GM23338 (cell line): Measurements from ENCODE around the gene ZC3H12C. TPM values are rescaled to one million over a fixed set of nuclear protein-coding genes. Genes with fewer than 3 reads are reported as not detected.

Source experiments
- ATAC-seq: fragments of 200-7000 bp; cut with Tn5 transposase; 3 replicates; pipeline ENCODE4 v1.9.1; 2020
- DNase-seq: peaks from one replicate; pipeline ENCODE4 v3.0.0-alpha.2; 2015; ENCODE audit warnings: low spot score
- H2AFZ ChIP-seq: fragments of 200-600 bp; sonication (generic); 2 replicates; pipeline ENCODE4 v1.8.0; 2016; ENCODE audit warnings: antibody characterized with exemption, mild to moderate bottlenecking, moderate library complexity
- H3F3A ChIP-seq: fragments of 200-600 bp; sonication (generic); replicated peaks from 2 replicates; pipeline ENCODE4 v1.8.0; 2017; ENCODE audit warnings: antibody characterized with exemption, mixed run types, low read depth
- H3K27ac ChIP-seq: fragments of 200-600 bp; sonication (generic); 2 replicates; pipeline ENCODE4 v1.6.1; 2016; ENCODE audit warnings: low read depth
- H3K27me3 ChIP-seq: fragments of 200-600 bp; sonication (generic); 2 replicates; pipeline ENCODE4 v1.8.0; 2016; ENCODE audit warnings: mild to moderate bottlenecking, mixed run types, moderate library complexity; ENCODE audit not compliant: insufficient read depth
- H3K36me3 ChIP-seq: fragments of 200-600 bp; sonication (generic); 2 replicates; pipeline ENCODE4 v1.8.0; 2016; ENCODE audit warnings: mild to moderate bottlenecking; ENCODE audit not compliant: insufficient read depth
- H3K4me1 ChIP-seq: fragments of 200-600 bp; sonication (generic); 2 replicates; pipeline ENCODE4 v1.8.0; 2016; ENCODE audit warnings: mild to moderate bottlenecking, moderate library complexity; ENCODE audit not compliant: insufficient read depth
- H3K4me2 ChIP-seq: fragments of 200-600 bp; sonication (generic); 2 replicates; pipeline ENCODE4 v1.7.1; 2017; ENCODE audit warnings: mixed run types
- H3K4me3 ChIP-seq: fragments of 200-600 bp; sonication (generic); 2 replicates; pipeline ENCODE4 v1.6.1; 2016; ENCODE audit warnings: mixed run types
- H3K79me2 ChIP-seq: fragments of 200-600 bp; sonication (generic); replicated peaks from 2 replicates; pipeline ENCODE4 v1.8.0; 2017; ENCODE audit warnings: mild to moderate bottlenecking; ENCODE audit not compliant: insufficient read depth
- H3K9me2 ChIP-seq: fragments of 200-600 bp; sonication (generic); 2 replicates; pipeline ENCODE4 v1.8.0; 2017; ENCODE audit not compliant: insufficient read depth
- H4K20me1 ChIP-seq: fragments of 200-600 bp; sonication (generic); replicated peaks from 2 replicates; pipeline ENCODE4 v1.8.0; 2017; ENCODE audit warnings: mild to moderate bottlenecking; ENCODE audit not compliant: insufficient read depth
- H3K27ac Mint-ChIP-seq: 2 replicates; pipeline ENCODE4 v1.8.0; 2020; ENCODE audit warnings: inconsistent platforms, mild to moderate bottlenecking, moderate library complexity, mixed read lengths
- H3K27me3 Mint-ChIP-seq: 3 replicates; pipeline ENCODE4 v1.8.0; 2022; ENCODE audit warnings: low read depth, mild to moderate bottlenecking, moderate library complexity, mixed read lengths, inconsistent platforms; ENCODE audit not compliant: insufficient read depth, poor library complexity
- H3K36me3 Mint-ChIP-seq: 3 replicates; pipeline ENCODE4 v1.8.0; 2021; ENCODE audit warnings: low read depth, mild to moderate bottlenecking, inconsistent platforms, moderate library complexity, mixed read lengths
- H3K4me1 Mint-ChIP-seq: 3 replicates; pipeline ENCODE4 v1.8.0; 2020; ENCODE audit warnings: mild to moderate bottlenecking, inconsistent platforms, mixed read lengths
- H3K4me3 Mint-ChIP-seq: 3 replicates; pipeline ENCODE4 v1.8.0; 2021; ENCODE audit warnings: moderate library complexity, mild to moderate bottlenecking, inconsistent platforms, mixed read lengths
- H3K9me3 Mint-ChIP-seq: 3 replicates; pipeline ENCODE4 v1.8.0; 2020; ENCODE audit warnings: moderate library complexity, mild to moderate bottlenecking, inconsistent platforms, mixed read lengths
- EZH2 ChIP-seq: fragments of 200-600 bp; sonication (generic); IDR thresholded peaks from one replicate; pipeline ENCODE4 v1.8.0; 2017; ENCODE audit warnings: antibody characterized with exemption, mild to moderate bottlenecking, low read depth; ENCODE audit not compliant: unreplicated experiment
- EZH2phosphoT487 ChIP-seq: fragments of 200-600 bp; sonication (generic); IDR thresholded peaks from one replicate; pipeline ENCODE4 v1.8.1; 2018; ENCODE audit warnings: antibody characterized with exemption; ENCODE audit not compliant: unreplicated experiment
- JUNB ChIP-seq: IDR thresholded peaks from one replicate; pipeline ENCODE4 v1.6.1; 2016; ENCODE audit warnings: antibody characterized with exemption; ENCODE audit not compliant: unreplicated experiment
- NANOG ChIP-seq: IDR thresholded peaks from 2 replicates; pipeline ENCODE4 v1.6.1; 2016; ENCODE audit warnings: antibody characterized with exemption, borderline replicate concordance
- POLR2AphosphoS5 ChIP-seq: IDR thresholded peaks from 2 replicates; pipeline ENCODE4 v1.6.1; 2016; ENCODE audit warnings: antibody characterized with exemption, low read depth
- STAT1 ChIP-seq: IDR thresholded peaks from one replicate; pipeline ENCODE4 v1.6.1; 2016; ENCODE audit warnings: antibody characterized with exemption; ENCODE audit not compliant: unreplicated experiment
- ZNF114 ChIP-seq: fragments of 250-450 bp; sonication (Bioruptor Pico); IDR thresholded peaks from 2 replicates; pipeline ENCODE4 v1.5.0; 2020; ENCODE audit warnings: mild to moderate bottlenecking, moderate library complexity
- ZNF331 ChIP-seq: fragments of 250-450 bp; sonication (Bioruptor Pico); IDR thresholded peaks from 2 replicates; pipeline ENCODE4 v1.5.0; 2020; ENCODE audit warnings: low read depth, mild to moderate bottlenecking, moderate library complexity
- polyA plus RNA-seq: library from polyadenylated mRNA; unstranded; fragments of >200 nt; fragmentation: Nextera tagmentation; extraction: Ambion mirVana; gene quantifications from 2 replicates; pipeline ENCODE4 v1.2.1, GENCODE V29; 2016
- total RNA-seq: library from RNA; depleted of rRNA; stranded (reverse); fragments of >200 nt; shearing (Covaris generic); gene quantifications from 2 replicates; pipeline ENCODE4 v1.2.3, GENCODE V29; 2014
- TF ChIP-seq, protein P1 (sequence below): IDR thresholded peaks from one replicate; pipeline ENCODE4 v1.6.1; 2018; ENCODE audit warnings: antibody characterized with exemption; ENCODE audit not compliant: unreplicated experiment
- TF ChIP-seq, protein P2 (sequence below), 2 experiments: fragments of 200-600 bp in 1 of 2; sonication (generic) in 1 of 2; conservative IDR thresholded peaks; 2 replicates each; pipeline versions ENCODE4 v1.5.1 to v1.6.1; 2016 to 2017; ENCODE audit warnings: antibody characterized with exemption in 2 of 2, low read depth in 2 of 2, mild to moderate bottlenecking in 2 of 2, moderate library complexity in 1 of 2
- TF ChIP-seq, protein P3 (sequence below): IDR thresholded peaks from 2 replicates; pipeline ENCODE4 v1.6.1; 2016; ENCODE audit warnings: antibody characterized with exemption
- TF ChIP-seq, protein P4 (sequence below): fragments of 250-450 bp; sonication (Bioruptor Pico); IDR thresholded peaks from 2 replicates; pipeline ENCODE4 v1.5.0; 2020; ENCODE audit warnings: mild to moderate bottlenecking, moderate library complexity

ZC3H12C gene
- total and polyA plus RNA-seq, 2 experiments from 2014 or later, result 0.55 to 2.4 TPM

DNA sequence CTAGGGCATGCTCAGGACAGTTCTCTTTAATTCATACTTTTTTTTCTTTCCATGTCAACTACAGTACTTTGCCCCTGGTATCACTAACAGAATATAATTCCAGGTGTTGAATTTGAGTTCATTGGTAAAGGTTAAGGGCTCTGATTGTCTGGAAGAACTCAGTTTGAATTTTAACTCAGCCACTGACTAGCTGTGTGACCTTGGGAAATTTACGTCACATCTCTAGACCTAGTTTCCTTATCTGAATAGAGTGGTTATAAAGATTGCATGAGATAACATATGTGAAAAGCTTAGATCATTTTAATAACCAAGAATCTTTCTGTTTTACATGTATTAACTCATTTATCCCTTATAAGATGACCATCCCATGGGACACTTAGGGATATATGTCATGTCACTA is 15.8 kb upstream of the ZC3H12C start:
- no peak overlapping the region for H3K27ac Mint-ChIP-seq
- peaks cover 3% of the 10 kb centered on the region; the same call in 1 of the 3 replicates for H3K9me3 Mint-ChIP-seq
- no peaks in the 10 kb centered on the region for H4K20me1 ChIP-seq
- H3K27me3 Mint-ChIP-seq, result peaks cover 2% of the 10 kb centered on the region
- H3K36me3 ChIP-seq, result no peaks in the 10 kb centered on the region; the same call in 1 of the 2 replicates
- H3K4me3 Mint-ChIP-seq, result no peak overlapping the region
- H3K4me1 Mint-ChIP-seq, result peaks cover 35% of the 10 kb centered on the region
- no peak overlapping the region for H2AFZ ChIP-seq
- H3K27ac ChIP-seq, result peak overlapping the region; percentile 8; the same call in 1 of the 2 replicates
- no peaks in the 10 kb centered on the region for H3F3A ChIP-seq
- peaks cover 33% of the 10 kb centered on the region for H3K4me1 ChIP-seq
- H3K4me2 ChIP-seq, result no peak overlapping the region; the same call in 1 of the 2 replicates
- H3K27me3 ChIP-seq, result no peaks in the 10 kb centered on the region
- H3K79me2 ChIP-seq, result no peaks in the 10 kb centered on the region
- H3K4me3 ChIP-seq, result no peak overlapping the region
- no peaks in the 10 kb centered on the region; the same call in 2 of the 3 replicates for H3K36me3 Mint-ChIP-seq
- ATAC-seq (no peak), DNase-seq (no peak)
- TF ChIP-seq, protein P1, sequence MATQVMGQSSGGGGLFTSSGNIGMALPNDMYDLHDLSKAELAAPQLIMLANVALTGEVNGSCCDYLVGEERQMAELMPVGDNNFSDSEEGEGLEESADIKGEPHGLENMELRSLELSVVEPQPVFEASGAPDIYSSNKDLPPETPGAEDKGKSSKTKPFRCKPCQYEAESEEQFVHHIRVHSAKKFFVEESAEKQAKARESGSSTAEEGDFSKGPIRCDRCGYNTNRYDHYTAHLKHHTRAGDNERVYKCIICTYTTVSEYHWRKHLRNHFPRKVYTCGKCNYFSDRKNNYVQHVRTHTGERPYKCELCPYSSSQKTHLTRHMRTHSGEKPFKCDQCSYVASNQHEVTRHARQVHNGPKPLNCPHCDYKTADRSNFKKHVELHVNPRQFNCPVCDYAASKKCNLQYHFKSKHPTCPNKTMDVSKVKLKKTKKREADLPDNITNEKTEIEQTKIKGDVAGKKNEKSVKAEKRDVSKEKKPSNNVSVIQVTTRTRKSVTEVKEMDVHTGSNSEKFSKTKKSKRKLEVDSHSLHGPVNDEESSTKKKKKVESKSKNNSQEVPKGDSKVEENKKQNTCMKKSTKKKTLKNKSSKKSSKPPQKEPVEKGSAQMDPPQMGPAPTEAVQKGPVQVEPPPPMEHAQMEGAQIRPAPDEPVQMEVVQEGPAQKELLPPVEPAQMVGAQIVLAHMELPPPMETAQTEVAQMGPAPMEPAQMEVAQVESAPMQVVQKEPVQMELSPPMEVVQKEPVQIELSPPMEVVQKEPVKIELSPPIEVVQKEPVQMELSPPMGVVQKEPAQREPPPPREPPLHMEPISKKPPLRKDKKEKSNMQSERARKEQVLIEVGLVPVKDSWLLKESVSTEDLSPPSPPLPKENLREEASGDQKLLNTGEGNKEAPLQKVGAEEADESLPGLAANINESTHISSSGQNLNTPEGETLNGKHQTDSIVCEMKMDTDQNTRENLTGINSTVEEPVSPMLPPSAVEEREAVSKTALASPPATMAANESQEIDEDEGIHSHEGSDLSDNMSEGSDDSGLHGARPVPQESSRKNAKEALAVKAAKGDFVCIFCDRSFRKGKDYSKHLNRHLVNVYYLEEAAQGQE, result no peak
- TF ChIP-seq, protein P2, sequence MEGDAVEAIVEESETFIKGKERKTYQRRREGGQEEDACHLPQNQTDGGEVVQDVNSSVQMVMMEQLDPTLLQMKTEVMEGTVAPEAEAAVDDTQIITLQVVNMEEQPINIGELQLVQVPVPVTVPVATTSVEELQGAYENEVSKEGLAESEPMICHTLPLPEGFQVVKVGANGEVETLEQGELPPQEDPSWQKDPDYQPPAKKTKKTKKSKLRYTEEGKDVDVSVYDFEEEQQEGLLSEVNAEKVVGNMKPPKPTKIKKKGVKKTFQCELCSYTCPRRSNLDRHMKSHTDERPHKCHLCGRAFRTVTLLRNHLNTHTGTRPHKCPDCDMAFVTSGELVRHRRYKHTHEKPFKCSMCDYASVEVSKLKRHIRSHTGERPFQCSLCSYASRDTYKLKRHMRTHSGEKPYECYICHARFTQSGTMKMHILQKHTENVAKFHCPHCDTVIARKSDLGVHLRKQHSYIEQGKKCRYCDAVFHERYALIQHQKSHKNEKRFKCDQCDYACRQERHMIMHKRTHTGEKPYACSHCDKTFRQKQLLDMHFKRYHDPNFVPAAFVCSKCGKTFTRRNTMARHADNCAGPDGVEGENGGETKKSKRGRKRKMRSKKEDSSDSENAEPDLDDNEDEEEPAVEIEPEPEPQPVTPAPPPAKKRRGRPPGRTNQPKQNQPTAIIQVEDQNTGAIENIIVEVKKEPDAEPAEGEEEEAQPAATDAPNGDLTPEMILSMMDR (conservative IDR thresholded peaks at IDR 0.05; ENCODE audit: low read depth in 2 of 2), result no peak
- no peak for TF ChIP-seq ZNF331 (CRISPR knock-in tag)
- no peak for TF ChIP-seq EZH2
- TF ChIP-seq NANOG, result no peak
- TF ChIP-seq POLR2AphosphoS5, result no peak
- TF ChIP-seq, protein P3, sequence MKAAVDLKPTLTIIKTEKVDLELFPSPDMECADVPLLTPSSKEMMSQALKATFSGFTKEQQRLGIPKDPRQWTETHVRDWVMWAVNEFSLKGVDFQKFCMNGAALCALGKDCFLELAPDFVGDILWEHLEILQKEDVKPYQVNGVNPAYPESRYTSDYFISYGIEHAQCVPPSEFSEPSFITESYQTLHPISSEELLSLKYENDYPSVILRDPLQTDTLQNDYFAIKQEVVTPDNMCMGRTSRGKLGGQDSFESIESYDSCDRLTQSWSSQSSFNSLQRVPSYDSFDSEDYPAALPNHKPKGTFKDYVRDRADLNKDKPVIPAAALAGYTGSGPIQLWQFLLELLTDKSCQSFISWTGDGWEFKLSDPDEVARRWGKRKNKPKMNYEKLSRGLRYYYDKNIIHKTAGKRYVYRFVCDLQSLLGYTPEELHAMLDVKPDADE, result no peak
- no peak for TF ChIP-seq ZNF114
- TF ChIP-seq JUNB, result no peak
- TF ChIP-seq, protein P4, sequence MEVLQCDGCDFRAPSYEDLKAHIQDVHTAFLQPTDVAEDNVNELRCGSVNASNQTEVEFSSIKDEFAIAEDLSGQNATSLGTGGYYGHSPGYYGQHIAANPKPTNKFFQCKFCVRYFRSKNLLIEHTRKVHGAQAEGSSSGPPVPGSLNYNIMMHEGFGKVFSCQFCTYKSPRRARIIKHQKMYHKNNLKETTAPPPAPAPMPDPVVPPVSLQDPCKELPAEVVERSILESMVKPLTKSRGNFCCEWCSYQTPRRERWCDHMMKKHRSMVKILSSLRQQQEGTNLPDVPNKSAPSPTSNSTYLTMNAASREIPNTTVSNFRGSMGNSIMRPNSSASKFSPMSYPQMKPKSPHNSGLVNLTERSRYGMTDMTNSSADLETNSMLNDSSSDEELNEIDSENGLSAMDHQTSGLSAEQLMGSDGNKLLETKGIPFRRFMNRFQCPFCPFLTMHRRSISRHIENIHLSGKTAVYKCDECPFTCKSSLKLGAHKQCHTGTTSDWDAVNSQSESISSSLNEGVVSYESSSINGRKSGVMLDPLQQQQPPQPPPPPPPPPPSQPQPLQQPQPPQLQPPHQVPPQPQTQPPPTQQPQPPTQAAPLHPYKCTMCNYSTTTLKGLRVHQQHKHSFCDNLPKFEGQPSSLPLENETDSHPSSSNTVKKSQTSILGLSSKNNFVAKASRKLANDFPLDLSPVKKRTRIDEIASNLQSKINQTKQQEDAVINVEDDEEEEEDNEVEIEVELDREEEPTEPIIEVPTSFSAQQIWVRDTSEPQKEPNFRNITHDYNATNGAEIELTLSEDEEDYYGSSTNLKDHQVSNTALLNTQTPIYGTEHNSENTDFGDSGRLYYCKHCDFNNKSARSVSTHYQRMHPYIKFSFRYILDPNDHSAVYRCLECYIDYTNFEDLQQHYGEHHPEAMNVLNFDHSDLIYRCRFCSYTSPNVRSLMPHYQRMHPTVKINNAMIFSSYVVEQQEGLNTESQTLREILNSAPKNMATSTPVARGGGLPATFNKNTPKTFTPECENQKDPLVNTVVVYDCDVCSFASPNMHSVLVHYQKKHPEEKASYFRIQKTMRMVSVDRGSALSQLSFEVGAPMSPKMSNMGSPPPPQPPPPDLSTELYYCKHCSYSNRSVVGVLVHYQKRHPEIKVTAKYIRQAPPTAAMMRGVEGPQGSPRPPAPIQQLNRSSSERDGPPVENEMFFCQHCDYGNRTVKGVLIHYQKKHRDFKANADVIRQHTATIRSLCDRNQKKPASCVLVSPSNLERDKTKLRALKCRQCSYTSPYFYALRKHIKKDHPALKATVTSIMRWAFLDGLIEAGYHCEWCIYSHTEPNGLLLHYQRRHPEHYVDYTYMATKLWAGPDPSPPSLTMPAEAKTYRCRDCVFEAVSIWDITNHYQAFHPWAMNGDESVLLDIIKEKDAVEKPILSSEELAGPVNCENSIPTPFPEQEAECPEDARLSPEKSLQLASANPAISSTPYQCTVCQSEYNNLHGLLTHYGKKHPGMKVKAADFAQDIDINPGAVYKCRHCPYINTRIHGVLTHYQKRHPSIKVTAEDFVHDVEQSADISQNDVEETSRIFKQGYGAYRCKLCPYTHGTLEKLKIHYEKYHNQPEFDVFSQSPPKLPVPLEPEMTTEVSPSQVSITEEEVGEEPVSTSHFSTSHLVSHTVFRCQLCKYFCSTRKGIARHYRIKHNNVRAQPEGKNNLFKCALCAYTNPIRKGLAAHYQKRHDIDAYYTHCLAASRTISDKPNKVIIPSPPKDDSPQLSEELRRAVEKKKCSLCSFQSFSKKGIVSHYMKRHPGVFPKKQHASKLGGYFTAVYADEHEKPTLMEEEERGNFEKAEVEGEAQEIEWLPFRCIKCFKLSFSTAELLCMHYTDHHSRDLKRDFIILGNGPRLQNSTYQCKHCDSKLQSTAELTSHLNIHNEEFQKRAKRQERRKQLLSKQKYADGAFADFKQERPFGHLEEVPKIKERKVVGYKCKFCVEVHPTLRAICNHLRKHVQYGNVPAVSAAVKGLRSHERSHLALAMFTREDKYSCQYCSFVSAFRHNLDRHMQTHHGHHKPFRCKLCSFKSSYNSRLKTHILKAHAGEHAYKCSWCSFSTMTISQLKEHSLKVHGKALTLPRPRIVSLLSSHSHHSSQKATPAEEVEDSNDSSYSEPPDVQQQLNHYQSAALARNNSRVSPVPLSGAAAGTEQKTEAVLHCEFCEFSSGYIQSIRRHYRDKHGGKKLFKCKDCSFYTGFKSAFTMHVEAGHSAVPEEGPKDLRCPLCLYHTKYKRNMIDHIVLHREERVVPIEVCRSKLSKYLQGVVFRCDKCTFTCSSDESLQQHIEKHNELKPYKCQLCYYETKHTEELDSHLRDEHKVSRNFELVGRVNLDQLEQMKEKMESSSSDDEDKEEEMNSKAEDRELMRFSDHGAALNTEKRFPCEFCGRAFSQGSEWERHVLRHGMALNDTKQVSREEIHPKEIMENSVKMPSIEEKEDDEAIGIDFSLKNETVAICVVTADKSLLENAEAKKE (CRISPR knock-in tag), result no peak
- TF ChIP-seq STAT1, result no peak
- no peak for TF ChIP-seq EZH2phosphoT487
- H3K9me2 ChIP-seq, result peaks cover 7% of the 10 kb centered on the region; the same call in 1 of the 2 replicates
